ENCODE results near the gene DGKE. TPM values are rescaled to one million over a fixed set of nuclear protein-coding genes. Genes with fewer than 3 reads are reported as not detected.

DGKE gene
- total RNA-seq, 1 donor from 2014 or later, result 85.0 TPM

GRCh38 chr17:56801459-56802178 lies 32.3 kb upstream of the DGKE start:
- no peak overlapping the region for H3K27ac ChIP-seq
- no peak for TF ChIP-seq CTCF (IDR thresholded peaks at IDR 0.05)

DNA sequence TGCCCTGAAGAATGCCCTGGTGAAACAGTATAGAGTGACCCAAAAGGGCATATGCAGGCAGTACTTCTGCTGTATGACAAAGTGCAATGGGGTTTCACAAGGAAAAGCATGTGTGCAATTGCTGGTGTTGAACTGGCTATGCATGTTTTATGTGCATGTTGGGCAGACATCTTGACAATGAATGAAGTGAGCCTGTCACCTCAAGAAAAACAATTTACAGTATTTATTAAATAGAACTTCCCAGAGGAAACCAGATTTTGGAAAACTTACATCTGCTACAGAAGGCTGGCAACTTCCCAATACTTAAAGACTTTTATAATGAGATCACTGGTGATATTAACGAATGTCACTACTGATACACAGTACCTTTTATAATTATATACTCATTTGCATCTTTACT lies 30.9 kb upstream of the DGKE start:
- H3K9me3 ChIP-seq, result no peaks in the 10 kb centered on the region
- no peak for DNase-seq (ENCODE audit: low spot score in 2 of 2)
- H3K27ac ChIP-seq, result no peak overlapping the region
- H3K4me3 ChIP-seq, result no peak overlapping the region
- intact Hi-C loops (cut with DNase I), result no loop called here
- H3K4me1 ChIP-seq, result no peaks in the 10 kb centered on the region
- no peaks in the 10 kb centered on the region for H3K36me3 ChIP-seq
- TF ChIP-seq CTCF (IDR thresholded peaks at IDR 0.05), result no peak
- H3K27me3 ChIP-seq, result no peaks in the 10 kb centered on the region

More at GRCh38 chr17:56801459-56802178, 32.3 kb upstream of the DGKE start:
- no peaks in the 10 kb centered on the region for H3K4me1 ChIP-seq
- DNase-seq (ENCODE audit: low spot score in 2 of 2), result no peak
- intact Hi-C loops (cut with DNase I), result no loop called here
- no peaks in the 10 kb centered on the region for H3K9me3 ChIP-seq
- no peaks in the 10 kb centered on the region for H3K36me3 ChIP-seq
- H3K27me3 ChIP-seq, result no peaks in the 10 kb centered on the region
- H3K4me3 ChIP-seq, result no peak overlapping the region

DNA sequence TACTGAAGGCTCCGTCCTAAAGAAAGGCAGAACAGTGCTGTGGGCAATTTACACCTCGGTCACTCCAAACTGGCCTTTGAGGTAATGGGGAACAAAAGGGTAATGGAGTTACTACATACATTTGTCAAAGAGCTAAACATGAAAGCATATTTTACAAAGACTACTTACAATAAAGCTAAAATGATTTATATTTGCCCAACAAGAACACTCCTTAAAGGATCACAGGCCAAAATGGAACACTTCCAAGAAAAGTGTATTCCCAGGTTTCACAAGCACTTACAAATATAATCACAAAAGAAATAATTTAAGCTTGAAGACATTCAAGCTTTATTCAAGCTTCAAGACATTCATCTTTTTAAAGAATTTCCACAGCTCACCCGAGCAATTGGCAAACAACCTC lies 29.5 kb upstream of the DGKE start:
- Histone ChIP-seq H3K27me3 (no peaks in the 10 kb centered on the region), H3K9me3 (no peaks in the 10 kb centered on the region), H3K36me3 (no peaks in the 10 kb centered on the region), H3K27ac (no peak overlapping the region), H3K4me3 (no peak overlapping the region), H3K4me1 (no peaks in the 10 kb centered on the region)
- intact Hi-C loops (cut with DNase I), result no loop called here
- no peak for DNase-seq (ENCODE audit: low spot score in 2 of 2)
- no peak for TF ChIP-seq CTCF (IDR thresholded peaks at IDR 0.05)

GRCh38 chr17:56806949-56807348 lies 27.0 kb upstream of the DGKE start:
- H3K27me3 ChIP-seq, result no peaks in the 10 kb centered on the region
- no peaks in the 10 kb centered on the region for H3K36me3 ChIP-seq
- H3K9me3 ChIP-seq, result no peaks in the 10 kb centered on the region
- no peak overlapping the region for H3K4me3 ChIP-seq
- no peak for TF ChIP-seq CTCF (IDR thresholded peaks at IDR 0.05)
- H3K27ac ChIP-seq, result no peak overlapping the region
- no peak for DNase-seq (ENCODE audit: low spot score in 2 of 2)
- no peaks in the 10 kb centered on the region for H3K4me1 ChIP-seq
- intact Hi-C loops (cut with DNase I), result no loop called here

DNA sequence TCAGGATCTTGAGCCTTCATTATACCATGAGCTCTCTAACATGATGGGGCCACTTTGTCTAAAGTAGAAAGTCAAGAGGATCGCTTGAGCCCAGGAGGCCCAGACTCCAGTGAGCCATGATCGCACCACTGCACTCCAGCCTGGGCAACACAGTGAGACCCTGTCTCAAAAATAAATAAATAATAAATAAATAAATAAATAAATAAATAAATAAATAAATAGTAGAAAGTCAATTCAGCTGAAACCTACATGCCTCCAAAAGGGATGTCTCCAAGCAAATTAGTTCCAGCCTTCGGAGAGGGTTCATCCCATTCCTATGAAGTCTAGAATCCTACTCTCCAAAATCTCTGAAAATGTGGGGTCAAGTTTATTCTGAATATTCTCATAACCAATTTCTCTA lies 26.2 kb upstream of the DGKE start:
- no peak for DNase-seq (ENCODE audit: low spot score in 2 of 2)
- intact Hi-C loops (cut with DNase I), result no loop called here
- Histone ChIP-seq H3K27ac (no peak overlapping the region), H3K36me3 (no peaks in the 10 kb centered on the region), H3K4me1 (no peaks in the 10 kb centered on the region), H3K9me3 (no peaks in the 10 kb centered on the region), H3K4me3 (no peak overlapping the region), H3K27me3 (no peaks in the 10 kb centered on the region)
- no peak for TF ChIP-seq CTCF (IDR thresholded peaks at IDR 0.05)

GRCh38 chr17:56808503-56808902 lies 25.4 kb upstream of the DGKE start:
- Histone ChIP-seq H3K27ac (no peak overlapping the region), H3K4me1 (no peaks in the 10 kb centered on the region), H3K36me3 (no peaks in the 10 kb centered on the region), H3K4me3 (no peak overlapping the region), H3K27me3 (no peaks in the 10 kb centered on the region), H3K9me3 (no peaks in the 10 kb centered on the region)
- no peak for TF ChIP-seq CTCF (IDR thresholded peaks at IDR 0.05)
- DNase-seq (ENCODE audit: low spot score in 2 of 2), result no peak
- intact Hi-C loops (cut with DNase I), result no loop called here

Measured in ascending aorta (tissue), 2 donors.